GM23338 (cell line): ENCODE measurements around the gene PHTF2.
"Not testable (repeated sequence)": the region's sequence is repeated elsewhere in the genome, so short reads cannot be mapped to it uniquely, and the experiment has no call there.

ENCODE experiments used
- CREB1 ChIP-seq: fragments of 250-450 bp; sonication (Bioruptor Pico); IDR thresholded peaks from 2 replicates; pipeline ENCODE4 v1.5.0; 2020; ENCODE audit warnings: low read depth, mild to moderate bottlenecking, moderate library complexity
- CTCF ChIP-seq, 2 experiments: fragments of 200-600 bp in 1 of 2; sonication (generic) in 1 of 2; conservative IDR thresholded peaks; 2 replicates each; pipeline versions ENCODE4 v1.5.1 to v1.6.1; 2016 to 2017; ENCODE audit warnings: antibody characterized with exemption in 2 of 2, low read depth in 2 of 2, mild to moderate bottlenecking in 2 of 2, moderate library complexity in 1 of 2
- ETS1 ChIP-seq: IDR thresholded peaks from 2 replicates; pipeline ENCODE4 v1.6.1; 2016; ENCODE audit warnings: antibody characterized with exemption
- EZH2 ChIP-seq: fragments of 200-600 bp; sonication (generic); IDR thresholded peaks from one replicate; pipeline ENCODE4 v1.8.0; 2017; ENCODE audit warnings: antibody characterized with exemption, mild to moderate bottlenecking, low read depth; ENCODE audit not compliant: unreplicated experiment
- EZH2phosphoT487 ChIP-seq: fragments of 200-600 bp; sonication (generic); IDR thresholded peaks from one replicate; pipeline ENCODE4 v1.8.1; 2018; ENCODE audit warnings: antibody characterized with exemption; ENCODE audit not compliant: unreplicated experiment
- JUNB ChIP-seq: IDR thresholded peaks from one replicate; pipeline ENCODE4 v1.6.1; 2016; ENCODE audit warnings: antibody characterized with exemption; ENCODE audit not compliant: unreplicated experiment
- POLR2AphosphoS5 ChIP-seq: IDR thresholded peaks from 2 replicates; pipeline ENCODE4 v1.6.1; 2016; ENCODE audit warnings: antibody characterized with exemption, low read depth
- REST ChIP-seq: IDR thresholded peaks from one replicate; pipeline ENCODE4 v1.6.1; 2018; ENCODE audit warnings: antibody characterized with exemption; ENCODE audit not compliant: unreplicated experiment

GRCh38 chr7:77873416-77874327 is 75.1 kb downstream of the PHTF2 start:
- TF ChIP-seq REST; CTCF (conservative IDR thresholded peaks at IDR 0.05; ENCODE audit: low read depth in 2 of 2); EZH2phosphoT487; EZH2; CREB1; POLR2AphosphoS5; JUNB; ETS1: not testable (repeated sequence)
